Stomach (tissue), 9 donors: ENCODE data around the gene DGCR8. TPM values are rescaled to one million over a fixed set of nuclear protein-coding genes. Genes with fewer than 3 reads are reported as not detected.

Source experiments
- DNase-seq, 2 donors: peaks; one replicate each; pipeline versions ENCODE4 v3.0.0 to v3.0.0-alpha.2; 2013 to 2019
- H3K27ac ChIP-seq, 5 donors: fragments of 200-600 bp in 4 of 5; sonication (generic) in 4 of 5; one replicate each; pipeline ENCODE4 v1.5.1; 2013 to 2019; ENCODE audit warnings: mild to moderate bottlenecking in 1 of 5, moderate library complexity in 1 of 5
- H3K27me3 ChIP-seq, 3 donors: fragments of 200-600 bp; sonication (generic); one replicate each; pipeline ENCODE4 v1.5.1; 2017 to 2019; ENCODE audit warnings: mixed run types in 1 of 3
- H3K36me3 ChIP-seq, 4 donors: fragments of 200-600 bp; sonication (generic); 1 replicate in 3 of 4; 2 replicates in 1 of 4; pipeline ENCODE4 v1.5.1; 2016 to 2019
- H3K4me1 ChIP-seq, 4 donors: fragments of 200-600 bp; sonication (generic); one replicate each; pipeline ENCODE4 v1.5.1; 2016 to 2019
- H3K4me3 ChIP-seq, 4 donors: fragments of 200-600 bp; sonication (generic) in 3 of 4; one replicate each; pipeline ENCODE4 v1.5.1; 2016 to 2019; ENCODE audit warnings: mild to moderate bottlenecking in 1 of 4
- H3K9me3 ChIP-seq, 4 donors: fragments of 200-600 bp; sonication (generic); one replicate each; pipeline ENCODE4 v1.5.1; 2016 to 2019
- CTCF ChIP-seq, 7 experiments: fragments of 450-650 bp in 4 of 7; fragments of 200-600 bp in 3 of 7; sonication (generic) in 3 of 7; IDR thresholded peaks; one replicate each; pipeline ENCODE4 v1.5.1; 2016 to 2019; ENCODE audit warnings: antibody characterized with exemption in 7 of 7, control low read depth in 2 of 7, mild to moderate bottlenecking in 1 of 7
- EP300 ChIP-seq: sonication (generic); formaldehyde crosslinking; IDR thresholded peaks from one replicate; pipeline ENCODE4 v1.6.1; 2017; ENCODE audit warnings: antibody characterized with exemption
- POLR2A ChIP-seq, 4 donors: fragments of 450-650 bp; IDR thresholded peaks; one replicate each; pipeline ENCODE4 v1.6.1; 2016; ENCODE audit warnings: antibody characterized with exemption in 4 of 4, control low read depth in 2 of 4, mild to moderate bottlenecking in 1 of 4, moderate library complexity in 1 of 4
- POLR2AphosphoS5 ChIP-seq, 3 donors: sonication (generic); formaldehyde crosslinking; IDR thresholded peaks; one replicate each; pipeline ENCODE4 v1.6.1; 2016; ENCODE audit warnings: antibody characterized with exemption in 3 of 3
- WGBS, 5 donors: extraction: QIAGEN DNeasy Blood & Tissue Kit in 3 of 5; methylation state at CpG; one replicate each; pipeline versions ENCODE4 v1.1.5 to v1.1.7; 2013 to 2018; 5-methylcytosine and 5-hydroxymethylcytosine counted together
- intact Hi-C: fragments of 100-400 bp; cut with DNase I; formaldehyde crosslinking; loops from one replicate; pipeline ENCODE4 v1.15.1; 2023; ENCODE audit warnings: low total_unique reads
- polyA plus RNA-seq, 3 donors: library from polyadenylated mRNA; stranded (reverse); fragments of 200-250 nt; gene quantifications; one replicate each; pipeline ENCODE4 v1.2.3, GENCODE V29; 2013
- total RNA-seq, 5 donors: library from RNA; depleted of rRNA; stranded (reverse); fragments of >200 nt; gene quantifications; one replicate each; pipeline versions ENCODE4 v1.1.0 to v1.2.3, GENCODE V29; 2014 to 2016
- donor health status: healthy with polysubstance abuse.
- donor health status: Bipolar disorder and iron deficiency.
- donor health status: healthy.

DGCR8 gene
- total and polyA plus RNA-seq, 8 donors = 7.8 to 55.4 (median 30.6) TPM

GRCh38 chr22:20138417-20138738, 58.3 kb downstream of the DGCR8 start:
- H3K27me3 ChIP-seq = no peaks in the 10 kb centered on the region
- WGBS, 5 donors = 35 to 60% (median 41%) methylated on average over 4 of the region's 4 CpGs
- no peak for DNase-seq
- peaks cover 35 to 54% (median 53%) of the 10 kb centered on the region in 4 donors for H3K4me1 ChIP-seq
- no peak overlapping the region for H3K4me3 ChIP-seq
- no peaks in the 10 kb centered on the region for H3K9me3 ChIP-seq
- peak overlapping the region in 2 of 5 donors; percentile 5 to 50 for H3K27ac ChIP-seq
- TF ChIP-seq CTCF (IDR thresholded peaks at IDR 0.05) = no peak
- TF ChIP-seq POLR2A (IDR thresholded peaks at IDR 0.05) = no peak
- peaks cover 7 to 44% (median 39%) of the 10 kb centered on the region in 4 donors for H3K36me3 ChIP-seq
- intact Hi-C loops = no loop called here

- intact Hi-C loops = no loop called here
- WGBS, 5 donors = 88 to 93% (median 92%) methylated on average over 12 to 16 of the region's 16 CpGs
- DNase-seq = no peak
These were observed 58.8 kb downstream of the DGCR8 start for GRCh38 chr22:20138868-20139267.

GRCh38 chr22:20139391-20140106, 59.5 kb downstream of the DGCR8 start:
- H3K4me1 ChIP-seq = peaks cover 28 to 43% (median 41%) of the 10 kb centered on the region in 4 donors
- H3K4me3 ChIP-seq = no peak overlapping the region
- no peaks in the 10 kb centered on the region for H3K27me3 ChIP-seq
- intact Hi-C loops = no loop called here
- 91 to 94% (median 93%) methylated on average over 16 to 36 of the region's 36 CpGs for WGBS, 5 donors
- no peak for DNase-seq
- no peaks in the 10 kb centered on the region for H3K9me3 ChIP-seq
- peaks cover 7 to 56% (median 49%) of the 10 kb centered on the region in 4 donors for H3K36me3 ChIP-seq
- no peak overlapping the region for H3K27ac ChIP-seq
- TF ChIP-seq EP300 = no peak
- TF ChIP-seq POLR2AphosphoS5 (IDR thresholded peaks at IDR 0.05) = no peak
- TF ChIP-seq CTCF (IDR thresholded peaks at IDR 0.05) = no peak
- TF ChIP-seq POLR2A (IDR thresholded peaks at IDR 0.05) = no peak

More at GRCh38 chr22:20138868-20139267, 58.8 kb downstream of the DGCR8 start:
- H3K4me3 ChIP-seq = no peak overlapping the region
- H3K27me3 ChIP-seq = no peaks in the 10 kb centered on the region
- no peak overlapping the region for H3K27ac ChIP-seq
- H3K36me3 ChIP-seq = peaks cover 7 to 49% (median 44%) of the 10 kb centered on the region in 4 donors
- peaks cover 31 to 50% (median 48%) of the 10 kb centered on the region in 4 donors for H3K4me1 ChIP-seq
- no peaks in the 10 kb centered on the region for H3K9me3 ChIP-seq
- TF ChIP-seq EP300 (no peak), POLR2AphosphoS5 (IDR thresholded peaks at IDR 0.05) (no peak), CTCF (IDR thresholded peaks at IDR 0.05) (no peak), POLR2A (IDR thresholded peaks at IDR 0.05) (no peak)

- DNase-seq = no peak
- Histone ChIP-seq H3K4me3 (no peak overlapping the region), H3K9me3 (no peaks in the 10 kb centered on the region), H3K27ac (no peak overlapping the region), H3K36me3 (peaks cover 7 to 61% (median 52%) of the 10 kb centered on the region in 4 donors), H3K4me1 (peaks cover 27 to 37% (median 36%) of the 10 kb centered on the region in 4 donors), H3K27me3 (no peaks in the 10 kb centered on the region)
- 89 to 100% (median 93%) methylated on average over 1 to 11 of the region's 11 CpGs for WGBS, 5 donors
- intact Hi-C loops = no loop called here
- TF ChIP-seq CTCF (IDR thresholded peaks at IDR 0.05) (no peak), POLR2AphosphoS5 (IDR thresholded peaks at IDR 0.05) (no peak), EP300 (no peak), POLR2A (IDR thresholded peaks at IDR 0.05) (no peak)
These were observed 60.0 kb downstream of the DGCR8 start for GRCh38 chr22:20140107-20140445.
